Stimulated activated CD4-positive, alpha-beta T cell treated with anti-CD3 and anti-CD28 coated beads, Interleukin-12 subunit alpha, Interleukin-12 subunit beta, amount 100 ng/mL, for 24 hours (primary cell): Measurements from ENCODE around the gene RRAS.

Experiments used
- DNase-seq, 2 experiments: peaks; one replicate each; pipeline ENCODE4 v3.0.0-alpha.2; 2020; ENCODE audit warnings: low read depth in 2 of 2

RRAS gene

DNA sequence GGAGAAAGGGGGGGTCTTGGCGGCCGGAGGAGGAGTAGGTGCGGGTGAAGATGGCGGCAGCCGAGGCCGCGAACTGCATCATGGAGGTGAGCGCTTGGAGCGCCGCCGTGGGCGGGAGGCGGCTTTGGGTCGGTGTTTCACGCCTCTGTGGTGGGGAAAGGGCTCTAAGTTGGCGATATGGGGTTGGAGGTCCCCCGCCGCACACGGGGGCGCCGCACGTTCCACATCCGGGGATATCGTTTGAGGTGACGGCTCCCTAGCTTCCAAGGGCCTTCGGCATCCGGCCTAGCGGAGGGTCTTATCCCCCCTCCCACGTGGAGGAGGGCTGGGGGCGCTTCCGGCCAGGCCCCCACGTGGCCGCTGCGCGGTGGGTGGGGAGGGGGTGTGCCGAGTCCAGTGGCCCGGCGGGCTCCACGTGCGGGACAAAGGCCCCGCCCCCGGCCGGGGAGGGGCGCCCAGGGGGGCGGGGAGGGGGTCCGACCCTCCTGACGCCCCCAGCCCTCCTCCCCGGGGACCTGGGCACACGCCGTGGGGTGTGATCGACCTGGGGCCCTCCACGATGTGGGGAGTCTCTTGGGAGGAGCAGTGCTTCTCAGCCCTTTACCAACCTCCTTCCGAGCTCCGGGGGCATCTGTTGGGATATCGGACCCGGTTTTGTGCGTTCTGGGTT lies 37.4 kb upstream of the RRAS start, which contains the start of gene PRMT1:
PRMT1 (plus strand) TSS at position 41 of the 670 bp plus-strand sequence; CDS start at position 51, 10 bp downstream.
- no peak for DNase-seq

DNA sequence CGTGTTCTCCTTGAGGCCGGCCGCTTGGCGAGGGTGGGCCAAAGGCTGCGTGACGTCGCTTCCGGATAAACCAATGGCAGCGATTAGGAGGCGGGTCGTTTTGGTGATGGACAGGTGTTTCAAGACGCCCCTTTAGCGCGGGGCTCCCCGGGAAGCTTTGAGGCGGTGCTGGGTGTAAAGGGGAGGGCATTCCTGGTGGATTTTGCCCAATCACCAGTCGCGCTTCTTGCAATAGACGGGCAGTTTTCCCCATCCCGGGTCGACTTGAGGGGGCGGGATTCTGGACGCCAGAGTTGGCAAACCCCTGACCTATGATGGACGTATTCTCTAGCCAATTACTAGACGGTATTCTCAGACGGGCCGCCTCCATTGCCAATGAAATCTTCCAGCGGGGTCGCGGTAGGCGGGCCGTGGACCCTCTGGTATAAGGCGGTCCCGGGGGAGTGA lies 36.9 kb upstream of the RRAS start:
- peak; percentile 98 to 99 for DNase-seq

DNA sequence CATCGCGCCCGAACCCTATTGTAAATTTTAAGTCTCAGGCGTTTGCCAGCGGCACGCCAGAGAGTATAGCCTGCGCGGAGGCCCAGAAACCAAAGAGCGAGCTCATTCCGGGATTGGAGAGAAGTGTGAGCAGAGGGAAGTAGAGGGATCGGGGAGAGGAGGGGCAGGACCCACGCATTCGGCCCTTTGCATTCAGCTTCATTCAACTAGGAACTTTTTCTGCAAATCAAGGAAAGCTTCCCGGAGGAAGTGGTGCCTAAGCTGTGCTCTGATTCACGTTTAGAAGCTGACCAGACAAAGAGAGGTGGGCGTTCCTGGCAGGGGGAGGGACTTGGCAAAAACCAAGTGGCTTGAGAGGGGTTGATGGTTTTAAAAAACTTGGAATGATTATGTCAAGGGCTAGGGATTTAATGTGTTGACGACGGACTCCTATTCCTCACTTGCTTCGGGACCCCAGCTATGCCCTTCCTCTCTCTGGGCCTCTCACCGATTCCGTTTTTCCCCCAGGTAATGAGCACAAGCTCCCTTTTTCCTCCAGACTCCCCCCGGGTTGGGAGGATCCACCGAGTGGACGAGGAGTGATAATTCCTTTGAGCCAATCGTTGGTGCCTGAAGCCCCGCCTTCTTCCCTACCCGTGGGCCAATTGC lies 36.3 kb upstream of the RRAS start:
- DNase-seq, result peak in 1 of 2 experiments; percentile 71

DNA sequence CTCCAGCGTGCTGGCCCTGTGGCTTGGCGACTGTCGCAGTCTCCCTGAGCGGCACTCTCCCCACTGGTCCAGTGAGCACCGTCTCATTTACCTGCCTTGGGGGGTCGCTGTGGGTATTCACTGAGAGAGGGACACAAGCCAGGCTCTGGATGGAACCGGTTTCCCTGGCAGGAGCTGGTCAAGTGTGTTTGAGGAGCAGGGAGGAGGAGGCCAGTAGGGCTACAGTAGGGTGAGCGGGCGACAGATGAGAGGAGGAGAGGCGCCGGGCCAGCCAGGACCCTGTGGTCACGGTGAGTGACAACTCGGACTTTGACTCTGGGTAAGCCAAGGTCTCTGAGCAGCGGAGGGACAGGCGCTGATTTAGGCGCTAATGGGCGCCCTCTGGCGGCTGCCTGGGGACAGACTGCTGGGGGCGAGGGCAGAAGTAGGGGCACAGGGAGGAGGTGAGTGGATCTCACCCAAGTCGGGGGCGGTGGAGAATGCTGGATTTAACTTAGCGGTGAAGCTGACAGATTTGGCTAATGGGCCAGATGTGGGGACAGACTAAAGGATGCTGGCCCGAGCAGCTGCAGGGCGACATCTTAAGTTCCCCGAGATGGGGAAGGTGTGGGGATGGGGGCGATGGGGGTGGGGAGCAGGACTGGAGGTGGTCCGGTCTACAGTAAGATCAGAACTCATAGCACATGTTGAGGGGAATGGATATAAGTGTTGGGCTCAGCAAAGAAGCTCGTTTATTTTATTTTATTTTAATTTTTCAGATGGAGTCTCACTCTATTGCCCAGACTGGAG lies 32.4 kb upstream of the RRAS start:
- DNase-seq, result peak in 1 of 2 experiments; percentile 68

DNA sequence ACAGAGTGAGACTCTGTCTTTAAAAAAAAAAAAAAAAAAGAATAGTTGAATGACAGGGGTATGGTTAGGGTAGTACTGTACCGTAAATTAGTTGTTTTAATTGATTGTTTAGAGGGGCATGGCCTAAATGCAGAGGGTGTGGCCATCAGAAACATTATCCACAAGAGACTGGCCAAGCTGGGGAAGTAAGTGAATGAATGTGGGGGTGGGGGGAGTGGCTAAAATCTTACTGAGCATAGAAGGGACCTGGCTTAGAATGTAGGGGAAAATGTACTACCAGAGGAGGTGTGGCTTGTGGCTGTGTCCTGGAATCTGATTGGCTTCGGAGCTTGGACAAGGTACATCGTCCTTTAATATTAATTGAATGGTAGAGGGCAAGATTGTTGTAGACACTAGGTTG lies 29.6 kb upstream of the RRAS start:
- DNase-seq, result no peak

DNA sequence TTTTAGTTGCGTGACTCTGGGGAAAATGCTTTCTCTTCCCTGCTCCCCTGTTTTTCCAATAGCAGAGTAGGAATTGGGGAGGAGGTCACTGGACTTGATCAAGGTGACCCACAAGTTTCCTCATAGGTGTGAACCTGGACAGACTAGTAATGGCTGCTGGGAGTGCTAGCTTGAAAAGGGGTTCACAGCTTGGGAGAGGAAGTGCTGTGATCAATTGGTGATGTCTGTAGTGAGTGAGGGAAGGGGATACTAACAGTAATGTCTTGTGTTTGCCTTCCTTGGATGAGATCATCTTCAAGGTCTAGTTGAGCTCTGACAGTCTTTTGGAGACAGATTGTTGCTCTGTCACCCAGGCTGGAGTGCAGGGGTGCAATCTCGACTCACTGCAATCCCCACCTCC lies 27.5 kb upstream of the RRAS start:
- no peak for DNase-seq

DNA sequence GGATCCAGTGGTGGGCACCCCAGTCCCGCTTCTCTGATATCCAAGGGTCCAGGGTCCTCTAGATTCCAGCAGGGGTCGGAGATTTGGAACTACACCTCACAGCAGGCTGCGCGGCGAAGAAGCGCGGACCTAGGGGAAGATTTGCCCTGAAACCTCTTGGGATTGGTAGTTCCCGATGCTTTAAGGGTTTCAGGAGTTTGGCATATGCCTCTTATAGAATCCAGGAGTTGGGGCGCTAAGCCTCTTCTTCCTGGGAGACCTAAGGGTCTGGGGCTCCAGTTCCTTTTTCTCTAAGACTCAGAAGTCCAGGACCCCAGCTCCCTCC lies 26.1 kb upstream of the RRAS start:
- no peak for DNase-seq

DNA sequence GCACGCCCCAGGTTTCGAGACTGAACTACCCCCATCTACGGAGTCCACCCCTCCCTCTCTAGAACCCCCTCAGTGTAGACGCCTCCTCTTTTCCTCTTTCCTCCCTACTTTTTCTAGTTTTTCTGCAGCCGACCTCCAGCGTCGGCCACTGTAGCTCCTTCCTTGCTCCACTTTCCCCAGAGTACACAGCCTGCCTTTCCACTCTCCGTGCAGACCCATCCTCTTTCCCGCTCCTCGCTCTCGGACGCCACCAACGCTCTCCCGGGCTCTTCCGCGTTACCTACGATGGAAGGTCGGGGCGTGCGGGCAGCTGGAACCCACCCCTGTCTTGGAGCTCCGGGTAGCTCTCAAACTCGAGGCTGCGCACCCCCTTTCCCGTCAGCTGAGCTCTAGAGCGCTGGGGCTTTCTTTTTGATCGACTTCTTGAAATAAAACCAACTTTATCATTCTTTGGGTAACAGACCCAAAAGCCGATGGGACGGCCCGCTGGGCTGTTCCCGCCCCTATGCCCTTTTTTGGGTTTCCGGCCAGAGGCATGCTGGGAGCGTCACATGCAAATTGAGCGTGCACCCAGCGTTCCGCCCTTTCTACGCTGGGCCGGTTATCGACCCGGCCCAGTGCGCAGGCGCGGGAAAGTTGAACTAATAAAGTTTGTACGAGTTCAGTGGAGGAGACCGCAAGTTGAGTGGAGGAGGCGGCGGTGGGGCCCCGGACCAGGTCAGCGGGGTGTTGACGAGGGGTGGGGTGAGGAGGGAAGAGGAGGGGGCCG lies 25.6 kb upstream of the RRAS start, which contains the start of the genes BCL2L12 and IRF3:
BCL2L12 (plus strand) TSS at position 583 of the 769 bp plus-strand sequence. CDS start 760 bp downstream, outside the sequence.
IRF3 (minus strand) TSS at position 507 of the 769 bp plus-strand sequence. CDS start 1,019 bp downstream, outside the sequence.
- DNase-seq, result peak; percentile 98 to 100

DNA sequence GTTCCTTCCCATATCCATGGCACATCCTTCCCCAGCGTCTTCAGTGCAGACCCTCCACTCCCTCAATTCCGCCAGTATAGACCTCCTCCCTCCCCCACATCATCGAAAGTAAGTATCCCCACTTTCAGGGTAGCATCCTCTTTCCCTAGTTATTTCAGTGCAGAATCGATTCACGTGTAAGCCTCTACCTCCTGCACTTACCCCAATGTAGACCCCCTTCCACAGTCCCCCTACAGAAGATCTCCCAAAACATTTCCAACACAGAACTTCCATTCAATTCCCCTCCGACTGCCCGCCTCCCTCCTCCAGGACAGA lies 25.1 kb upstream of the RRAS start:
- no peak for DNase-seq

DNA sequence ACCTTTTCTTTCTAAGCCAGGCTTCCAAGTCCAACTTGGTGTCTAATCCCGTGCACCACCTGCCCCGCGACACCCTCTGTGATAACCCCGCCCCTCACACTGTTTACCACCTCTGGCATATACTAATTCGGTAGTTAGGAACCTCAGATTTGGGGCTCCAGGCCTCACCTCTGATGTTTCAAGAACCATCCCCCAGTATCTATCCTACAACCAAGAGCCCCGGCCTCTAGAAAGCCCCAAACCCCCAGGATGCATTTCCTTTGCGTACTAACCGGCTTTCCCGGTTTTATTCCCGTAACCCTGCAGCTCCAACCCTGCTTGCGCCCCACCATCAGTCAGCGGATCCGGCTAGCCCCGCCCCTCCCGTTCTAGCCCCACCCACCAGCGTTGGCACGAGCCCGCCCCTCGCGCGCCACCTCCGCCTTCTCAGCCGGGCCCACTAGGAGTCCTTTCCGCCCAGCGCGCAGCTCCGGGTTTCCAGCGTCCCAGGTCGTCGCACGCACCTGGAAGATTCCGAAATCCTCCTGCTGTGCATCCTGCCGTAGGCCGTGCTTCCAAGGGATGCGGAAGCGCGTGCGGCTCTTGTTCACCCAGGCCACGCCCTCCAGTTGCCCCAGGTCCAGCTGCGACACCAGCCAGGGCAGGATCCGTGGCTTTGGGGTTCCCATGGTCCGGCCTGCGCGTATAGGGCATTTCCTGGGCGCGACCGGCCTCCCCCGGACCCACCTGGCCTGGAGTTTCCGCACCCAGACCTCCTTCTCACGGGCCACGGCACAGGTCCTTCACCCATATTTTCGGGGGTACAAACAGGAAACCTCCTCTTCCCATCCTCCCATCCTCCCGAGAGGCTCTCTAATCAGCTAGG lies 24.5 kb upstream of the RRAS start:
- DNase-seq, result peak; percentile 83 to 96

DNA sequence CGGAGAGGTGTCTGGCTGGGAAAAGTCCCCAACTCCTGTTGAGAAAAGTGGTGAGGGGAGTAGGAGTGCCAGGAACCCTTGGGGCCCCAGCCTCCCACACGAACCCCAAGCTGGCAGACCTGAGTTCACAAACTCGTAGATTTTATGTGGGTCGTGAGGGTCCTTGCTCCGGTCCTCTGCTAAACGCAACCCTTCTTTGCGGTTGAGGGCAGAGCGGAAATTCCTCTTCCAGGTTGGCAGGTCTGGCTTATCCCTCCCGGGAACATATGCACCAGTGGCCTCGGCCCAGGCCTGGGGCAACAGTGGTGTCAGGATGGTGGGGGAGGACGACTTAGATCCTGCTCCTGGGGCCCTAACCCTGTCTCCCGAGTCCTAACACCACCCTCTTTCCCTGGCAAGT lies 23.3 kb upstream of the RRAS start:
- DNase-seq, result no peak

DNA sequence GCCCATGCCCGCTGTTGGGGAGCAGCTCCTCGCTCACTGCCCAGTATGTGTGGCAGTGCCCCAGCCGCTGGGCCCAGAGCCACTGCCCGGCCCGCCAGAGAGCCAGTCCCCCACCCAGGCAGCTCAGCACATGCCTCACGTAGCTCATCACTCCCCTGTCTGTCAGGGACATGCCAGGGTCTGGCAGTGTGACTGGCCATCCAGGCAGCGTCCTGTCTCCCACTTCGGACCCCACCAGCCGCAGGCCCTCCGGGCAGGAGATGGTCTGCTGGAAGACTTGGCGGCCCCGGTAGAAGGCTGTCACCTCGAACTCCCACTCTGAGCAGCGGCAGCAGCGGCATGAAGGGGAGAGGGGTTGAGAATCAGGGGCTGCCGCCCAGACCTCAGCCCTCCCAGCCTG lies 22.1 kb upstream of the RRAS start:
- DNase-seq, result no peak

DNA sequence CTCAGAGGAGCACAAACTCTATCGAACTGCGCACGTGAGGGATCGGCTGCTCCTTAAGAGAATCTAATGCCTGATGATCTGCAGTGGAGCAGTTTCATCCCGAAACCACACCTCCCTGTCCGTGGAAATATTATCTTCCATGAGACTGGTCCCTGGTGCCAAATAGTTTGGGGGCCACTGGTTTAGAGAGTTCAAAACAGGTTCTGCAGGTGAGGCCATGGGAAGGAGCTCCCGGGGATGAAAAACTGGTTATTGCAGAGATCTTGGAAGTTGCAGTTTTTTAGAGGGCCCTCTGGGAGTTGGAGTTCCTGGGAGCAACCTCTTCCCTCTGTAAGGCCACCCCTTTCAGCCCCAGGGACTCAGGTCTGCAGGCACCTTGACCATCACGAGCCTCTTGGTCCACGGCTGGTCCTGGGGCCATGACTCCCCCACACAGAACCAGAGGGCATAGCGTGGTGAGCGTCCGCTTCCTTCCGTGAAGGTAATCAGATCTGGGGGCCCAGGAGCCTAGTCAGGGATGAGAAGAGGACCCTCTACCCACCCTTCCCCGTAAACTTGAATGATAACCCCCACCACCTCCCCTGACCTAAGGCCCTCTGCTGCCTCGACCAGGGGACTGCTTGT lies 20.5 kb upstream of the RRAS start:
- no peak for DNase-seq

DNA sequence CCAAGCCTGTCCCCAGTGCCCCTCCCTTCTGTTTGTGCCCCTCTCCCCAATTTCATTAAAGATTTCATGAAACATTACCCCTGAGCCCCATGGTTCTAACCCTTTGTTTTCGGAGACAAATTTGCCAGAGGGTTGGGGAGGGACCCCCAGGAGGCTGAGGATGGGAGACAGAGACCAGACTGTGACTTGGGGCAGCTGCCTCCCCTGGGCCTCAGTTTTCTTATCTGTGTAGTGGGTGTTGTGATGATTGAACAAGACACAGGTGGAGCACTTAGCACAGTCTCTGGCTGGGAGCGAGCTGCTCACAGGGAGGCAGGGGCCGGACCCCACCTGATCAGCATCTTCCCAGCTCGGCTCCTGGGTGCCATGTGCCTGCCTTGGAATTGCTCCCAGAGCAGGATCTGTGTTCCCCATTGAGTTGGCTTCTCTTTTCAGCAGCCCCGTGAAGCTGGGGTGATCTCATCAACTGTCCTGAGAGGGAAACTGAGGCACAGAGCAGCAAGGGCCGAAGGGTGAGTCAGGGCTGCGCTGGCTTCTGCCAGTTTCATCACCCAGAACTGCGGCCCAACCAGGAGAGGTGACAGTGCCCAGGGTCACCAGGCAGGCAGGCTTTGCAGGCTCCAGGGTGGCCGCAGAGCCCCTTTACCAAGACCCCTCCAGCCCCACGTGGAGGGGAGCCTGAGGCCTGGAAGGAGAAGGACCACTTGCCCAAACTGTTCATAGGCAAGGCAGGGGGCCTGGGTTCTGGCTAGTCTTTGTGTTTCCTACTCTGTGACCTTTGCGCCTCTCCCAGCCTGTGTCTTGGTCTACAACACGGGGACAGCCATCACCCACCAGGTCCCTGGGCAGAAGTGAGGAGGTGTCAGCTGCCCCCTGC lies 18.9 kb upstream of the RRAS start:
- DNase-seq, result no peak

DNA sequence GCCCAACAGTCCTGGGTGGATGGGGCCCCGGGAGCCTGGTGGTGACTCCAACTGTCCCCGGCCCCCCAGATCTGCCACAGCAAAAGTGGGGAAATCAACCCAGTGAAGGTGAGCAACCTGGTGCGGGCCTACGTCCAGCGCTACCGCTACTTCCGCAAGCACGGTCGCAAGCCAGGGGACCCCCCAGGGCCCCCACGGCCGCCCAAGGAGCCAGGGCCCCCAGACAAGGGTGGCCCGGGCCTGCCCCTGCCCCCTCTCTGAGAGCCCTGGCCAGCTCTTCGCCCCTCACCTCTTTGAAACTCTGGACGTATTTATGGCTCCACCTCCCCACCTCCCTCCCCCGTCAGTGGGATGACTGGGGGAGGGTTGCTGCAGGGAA lies 18.2 kb upstream of the RRAS start:
- no peak for DNase-seq

DNA sequence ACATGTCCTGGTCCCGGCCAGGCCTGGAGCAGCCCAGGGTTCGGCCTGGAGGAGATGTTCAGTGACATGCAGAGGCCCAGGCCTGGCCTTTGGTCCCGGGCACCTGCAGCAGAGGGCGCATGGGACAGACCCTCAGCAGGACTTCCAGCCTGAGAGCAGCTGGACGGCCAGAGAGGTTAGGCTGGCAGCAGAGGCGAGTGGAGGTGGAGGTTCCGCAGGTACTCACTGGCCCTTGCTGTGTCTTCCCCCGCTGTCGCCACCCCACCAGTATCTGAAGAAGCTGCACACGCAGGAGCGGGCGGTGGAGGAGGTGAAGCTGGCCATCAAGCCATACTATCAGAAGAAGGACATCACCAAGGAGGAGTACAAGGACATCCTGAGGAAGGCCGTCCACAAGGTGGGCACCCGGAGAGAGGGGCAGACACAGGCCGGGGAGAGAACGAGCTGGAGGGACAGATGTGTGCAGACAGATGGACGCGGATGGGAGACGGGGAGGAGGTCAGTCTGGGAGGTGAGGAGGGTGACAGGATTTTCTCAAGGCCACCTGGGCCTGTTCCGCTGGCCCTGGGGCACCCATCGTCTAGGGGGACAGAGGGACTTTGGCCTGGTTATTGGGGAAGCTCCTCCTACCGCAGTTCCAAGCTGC lies 17.7 kb upstream of the RRAS start:
- DNase-seq, result no peak

DNA sequence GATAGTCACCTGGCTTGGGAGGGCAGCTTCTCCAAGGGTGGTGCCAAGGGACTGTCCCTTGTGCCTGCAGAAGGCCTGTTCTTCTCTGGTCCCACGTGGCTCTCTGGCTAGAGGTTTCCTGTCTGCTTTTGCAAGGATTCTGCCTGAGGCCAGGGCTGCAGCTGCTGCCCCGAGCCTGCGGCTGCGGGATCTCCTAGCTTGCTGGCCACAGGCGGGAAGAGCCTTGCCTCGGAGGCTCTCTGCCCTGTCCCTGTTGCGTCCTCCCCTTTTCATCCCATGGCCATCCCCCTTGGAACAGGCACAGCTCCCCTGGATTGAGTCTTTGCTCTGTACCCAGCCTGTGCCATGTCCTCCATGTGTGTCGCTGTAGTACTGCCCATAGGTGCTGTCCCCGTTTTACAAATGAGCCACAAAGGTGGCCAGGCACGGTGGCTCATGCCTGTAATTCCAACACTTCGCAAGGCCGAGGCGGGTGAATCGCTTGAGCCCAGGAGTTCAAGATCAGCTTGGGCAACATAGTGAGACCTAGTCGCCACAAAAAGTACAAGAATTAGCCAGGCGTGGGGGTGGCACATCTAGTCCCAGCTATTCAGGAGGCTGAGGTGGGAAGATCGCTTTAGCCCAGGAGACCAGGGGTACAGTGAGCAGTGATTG lies 16.6 kb upstream of the RRAS start:
- DNase-seq, result no peak
